DLD1 (cell line): Measurements from ENCODE around the gene TYK2.
"Not testable (repeated sequence)": the region's sequence is repeated elsewhere in the genome, so short reads cannot be mapped to it uniquely, and the experiment has no call there.

ENCODE experiments used
- in situ Hi-C: cut with HindIII; loops from 2 replicates; pipeline ENCODE4 v1.10.0; 2017; ENCODE audit warnings: low sequenced_read_pairs

Gene TYK2

GRCh38 chr19:10380313-10381102 lies at the start of gene TYK2:
Gene TYK2 (minus strand): TSS chr19:10380572. CDS start chr19:10378406, 2,166 bp downstream.
- in situ Hi-C loops = no loop called here

- in situ Hi-C loops = no loop called here
These were observed 48.6 kb upstream of the TYK2 start for GRCh38 chr19:10428996-10429381.

GRCh38 chr19:10427169-10427568 lies 46.8 kb upstream of the TYK2 start:
- in situ Hi-C loops = no loop called here

GRCh38 chr19:10424011-10424637 lies 43.8 kb upstream of the TYK2 start:
- in situ Hi-C loops = no loop called here

- in situ Hi-C loops = no loop called here
These were observed 42.5 kb upstream of the TYK2 start for GRCh38 chr19:10422846-10423245.

GRCh38 chr19:10422046-10422461 lies 41.7 kb upstream of the TYK2 start:
- in situ Hi-C loops = no loop called here

GRCh38 chr19:10421240-10422045 lies 41.1 kb upstream of the TYK2 start:
- in situ Hi-C loops = no loop called here

GRCh38 chr19:10420444-10421239 lies 40.3 kb upstream of the TYK2 start, which contains the start of gene PDE4A:
Gene PDE4A (plus strand): TSS chr19:10420538. CDS start chr19:10420765, 227 bp downstream.
- in situ Hi-C loops = no loop called here

GRCh38 chr19:10419646-10420443 lies 39.5 kb upstream of the TYK2 start:
- in situ Hi-C loops = no loop called here

- in situ Hi-C loops = no loop called here
These were observed 38.9 kb upstream of the TYK2 start for GRCh38 chr19:10419200-10419645.

- in situ Hi-C loops = no loop called here
These were observed 38.3 kb upstream of the TYK2 start for GRCh38 chr19:10418485-10419199.

GRCh38 chr19:10418235-10418484 lies 37.8 kb upstream of the TYK2 start:
- in situ Hi-C loops = no loop called here

GRCh38 chr19:10417541-10418234 lies 37.3 kb upstream of the TYK2 start:
- in situ Hi-C loops = no loop called here

GRCh38 chr19:10416380-10417257 lies 36.2 kb upstream of the TYK2 start:
- in situ Hi-C loops = no loop called here

GRCh38 chr19:10416083-10416379 lies 35.7 kb upstream of the TYK2 start:
- in situ Hi-C loops = no loop called here

- in situ Hi-C loops = no loop called here
These were observed 32.0 kb upstream of the TYK2 start for GRCh38 chr19:10412257-10412977.

- in situ Hi-C loops = not testable (repeated sequence)
These were observed 30.9 kb upstream of the TYK2 start for GRCh38 chr19:10411224-10411623.
